ENCODE data around the gene CACNA1C.

Gene CACNA1C

GRCh38 chr12:2457933-2458414, 405.2 kb downstream of the CACNA1C start:
- no peak overlapping the region for H3K4me3 ChIP-seq (ENCODE audit: low read depth, low read length)
- TF ChIP-seq CTCF (conservative IDR thresholded peaks at IDR 0.05; ENCODE audit: low read depth, low read length): no peak
- DNase-seq (ENCODE audit: low read depth): no peak

DNA sequence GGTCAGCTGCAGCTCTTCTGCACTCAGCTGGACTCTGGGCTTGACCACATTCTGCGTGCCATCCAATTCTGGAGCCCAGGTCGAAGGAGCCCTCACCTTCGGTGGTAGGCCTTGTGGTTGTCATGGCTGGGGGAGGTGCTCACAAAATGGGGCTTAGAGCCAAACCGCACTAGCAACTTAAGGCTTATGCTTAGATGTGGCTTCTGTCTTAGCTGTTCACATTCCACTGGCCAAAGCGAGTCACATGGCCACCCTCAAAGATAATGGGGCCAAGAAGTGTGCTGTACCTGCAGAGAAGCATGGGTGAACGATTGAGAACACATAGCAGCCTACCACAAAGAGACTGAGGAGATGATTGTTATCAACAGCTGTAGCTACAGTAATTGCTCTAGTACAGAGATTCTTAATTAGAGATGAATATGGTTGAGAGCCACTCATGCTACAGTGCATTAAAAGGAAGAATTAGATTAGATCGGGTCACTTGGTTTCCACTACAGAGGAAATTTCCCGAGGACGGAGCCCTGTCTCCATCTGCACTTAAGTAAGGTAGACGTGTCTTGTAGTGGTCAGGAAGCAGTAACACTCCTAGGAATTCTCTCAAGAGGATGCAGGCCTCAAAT, 407.4 kb downstream of the CACNA1C start:
- DNase-seq (ENCODE audit: low read depth): no peak
- TF ChIP-seq CTCF (conservative IDR thresholded peaks at IDR 0.05; ENCODE audit: low read depth, low read length): no peak
- H3K4me3 ChIP-seq (ENCODE audit: low read depth, low read length): no peak overlapping the region

DNA sequence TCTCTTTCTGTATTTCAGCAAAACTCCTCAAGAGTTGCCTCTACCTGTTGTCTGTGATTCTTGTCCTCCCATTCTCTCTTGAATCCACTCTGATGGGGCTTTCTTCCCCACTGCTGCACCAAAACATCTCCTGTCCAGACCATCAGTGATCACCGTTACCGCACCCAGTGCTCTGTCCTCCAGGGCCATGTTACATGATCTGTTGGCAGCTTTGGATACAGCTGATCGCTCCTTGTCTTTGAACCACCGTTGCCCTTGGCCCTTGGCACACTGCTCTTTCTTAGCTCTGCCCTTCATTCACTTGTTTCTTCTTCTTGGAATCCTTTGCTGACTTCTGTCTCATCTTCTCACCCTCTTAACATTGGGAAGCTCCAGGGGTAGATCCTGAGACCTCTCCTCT, 408.3 kb downstream of the CACNA1C start:
- H3K4me3 ChIP-seq (ENCODE audit: low read depth, low read length): no peak overlapping the region
- TF ChIP-seq CTCF (conservative IDR thresholded peaks at IDR 0.05; ENCODE audit: low read depth, low read length): no peak
- DNase-seq (ENCODE audit: low read depth): no peak

DNA sequence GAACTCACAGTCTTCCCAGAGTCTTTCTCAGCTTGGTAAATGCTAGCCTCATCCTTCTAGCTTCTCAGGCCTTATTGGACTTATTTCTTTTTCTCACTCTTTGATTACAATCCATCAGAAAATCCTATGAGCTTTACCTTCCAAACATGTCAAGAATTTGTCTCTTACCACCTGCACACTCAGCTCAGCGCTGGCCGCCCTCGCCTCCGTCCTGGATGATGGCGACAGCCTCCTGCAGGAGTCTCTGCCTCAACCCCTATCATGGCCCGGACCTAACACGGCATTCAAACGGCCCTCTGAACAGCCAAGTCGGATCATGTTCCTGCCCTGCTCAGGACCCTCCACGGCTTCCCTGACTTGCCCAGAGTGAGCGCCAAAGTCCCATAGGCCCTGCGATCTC, 408.9 kb downstream of the CACNA1C start:
- TF ChIP-seq CTCF (conservative IDR thresholded peaks at IDR 0.05; ENCODE audit: low read depth, low read length): no peak
- no peak overlapping the region for H3K4me3 ChIP-seq (ENCODE audit: low read depth, low read length)
- DNase-seq (ENCODE audit: low read depth): no peak

- no peak for DNase-seq (ENCODE audit: low read depth)
- TF ChIP-seq CTCF (conservative IDR thresholded peaks at IDR 0.05; ENCODE audit: low read depth, low read length): no peak
- no peak overlapping the region for H3K4me3 ChIP-seq (ENCODE audit: low read depth, low read length)
Observed at GRCh38 chr12:2462087-2462486, 409.3 kb downstream of the CACNA1C start.

DNA sequence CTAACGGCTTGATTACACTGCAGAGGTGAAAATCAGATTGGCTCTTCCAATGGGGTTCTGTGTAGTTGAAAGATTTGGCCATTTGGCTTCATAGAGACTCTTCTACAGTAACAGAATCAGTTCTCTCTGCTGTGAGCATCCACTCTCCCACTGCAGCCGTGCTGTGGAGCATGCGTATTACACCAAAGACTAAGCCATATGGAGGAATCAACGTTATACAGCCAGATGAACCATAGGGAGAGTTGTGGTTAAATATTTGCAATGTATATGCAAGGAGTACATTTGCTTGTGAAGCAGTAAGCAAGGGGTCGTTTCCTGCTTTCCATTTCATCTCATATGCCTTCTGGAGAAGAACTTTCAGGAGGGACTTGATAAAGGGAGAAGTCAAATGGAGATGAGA, 410.9 kb downstream of the CACNA1C start:
- H3K4me3 ChIP-seq (ENCODE audit: low read depth, low read length): no peak overlapping the region
- TF ChIP-seq CTCF (conservative IDR thresholded peaks at IDR 0.05; ENCODE audit: low read depth, low read length): no peak
- no peak for DNase-seq (ENCODE audit: low read depth)

GRCh38 chr12:2465681-2466080, 412.9 kb downstream of the CACNA1C start:
- no peak for DNase-seq (ENCODE audit: low read depth)
- no peak for TF ChIP-seq CTCF (conservative IDR thresholded peaks at IDR 0.05; ENCODE audit: low read depth, low read length)
- no peak overlapping the region for H3K4me3 ChIP-seq (ENCODE audit: low read depth, low read length)

Data from choroid plexus epithelial cell (primary cell).